Testis (tissue), 2 donors: ENCODE data around the gene RNF148.

Source experiments
- CTCF ChIP-seq, 3 experiments: fragments of 450-650 bp in 2 of 3; fragments of 200-600 bp in 1 of 3; sonication (generic) in 1 of 3; IDR thresholded peaks; one replicate each; pipeline ENCODE4 v1.5.1; 2016 to 2019; ENCODE audit warnings: antibody characterized with exemption in 3 of 3, mild to moderate bottlenecking in 2 of 3, moderate library complexity in 1 of 3
- POLR2A ChIP-seq: fragments of 450-650 bp; IDR thresholded peaks from one replicate; pipeline ENCODE4 v1.6.1; 2017; ENCODE audit warnings: antibody characterized with exemption, mild to moderate bottlenecking, moderate library complexity

- TF ChIP-seq POLR2A: no peak
- TF ChIP-seq CTCF (IDR thresholded peaks at IDR 0.05): no peak
Observed at GRCh38 chr7:122746948-122747347, 44.2 kb upstream of the RNF148 start.
